IMR-90 (cell line): ENCODE data around the gene NXF3.

Experiments used
- NFE2L2 ChIP-seq: fragments of 150-350 bp; IDR thresholded peaks from 2 replicates; pipeline ENCODE4 v1.6.1; 2016; ENCODE audit warnings: low read depth, mild to moderate bottlenecking, low read length
- POLR2A ChIP-seq: IDR thresholded peaks from 2 replicates; pipeline ENCODE4 v1.6.1; 2012; ENCODE audit warnings: mild to moderate bottlenecking, low read depth, low read length
- RAD21 ChIP-seq: IDR thresholded peaks from 2 replicates; pipeline ENCODE4 v1.6.1; 2012; ENCODE audit warnings: low read length, improper control_type of control experiment
- RCOR1 ChIP-seq: IDR thresholded peaks from 2 replicates; pipeline ENCODE4 v1.6.1; 2012; ENCODE audit warnings: mild to moderate bottlenecking, low read length, improper control_type of control experiment; ENCODE audit not compliant: insufficient replicate concordance
- RFX5 ChIP-seq: IDR thresholded peaks from 2 replicates; pipeline ENCODE4 v1.8.0; 2012; ENCODE audit warnings: low read depth, mild to moderate bottlenecking, low read length, moderate library complexity
- SMC3 ChIP-seq: fragments of 150-350 bp; IDR thresholded peaks from 2 replicates; pipeline ENCODE4 v1.6.1; 2016; ENCODE audit warnings: low read depth, mild to moderate bottlenecking, antibody characterized with exemption, low read length, moderate library complexity
- TF ChIP-seq, protein P1 (sequence below): conservative IDR thresholded peaks from 2 replicates; pipeline ENCODE4 v1.5.1; 2012; ENCODE audit warnings: mild to moderate bottlenecking, low read depth, low read length, improper control_type of control experiment

DNA sequence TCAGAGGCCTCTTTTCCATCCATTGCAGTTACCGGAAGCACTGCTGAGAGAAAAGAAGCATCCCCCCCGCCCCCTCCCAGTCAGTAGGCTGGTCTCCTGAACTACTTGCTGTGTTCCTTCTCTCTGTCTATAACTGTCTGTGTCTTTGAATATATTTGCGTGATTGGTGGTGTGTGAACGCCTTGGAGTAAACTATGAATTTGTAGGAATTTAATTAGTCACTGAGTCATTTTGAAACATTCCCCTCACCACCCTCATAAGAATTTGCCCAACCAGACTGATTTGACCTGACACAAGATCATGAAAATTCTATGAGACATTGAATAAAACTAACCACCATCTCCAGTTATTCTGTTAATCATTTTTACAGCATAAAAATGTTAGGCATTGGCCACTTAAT lies 6.7 kb upstream of the NXF3 start:
- TF ChIP-seq RAD21 (no peak), POLR2A (no peak), NFE2L2 (no peak), SMC3 (no peak), RFX5 (no peak), RCOR1 (no peak)
- TF ChIP-seq, protein P1, sequence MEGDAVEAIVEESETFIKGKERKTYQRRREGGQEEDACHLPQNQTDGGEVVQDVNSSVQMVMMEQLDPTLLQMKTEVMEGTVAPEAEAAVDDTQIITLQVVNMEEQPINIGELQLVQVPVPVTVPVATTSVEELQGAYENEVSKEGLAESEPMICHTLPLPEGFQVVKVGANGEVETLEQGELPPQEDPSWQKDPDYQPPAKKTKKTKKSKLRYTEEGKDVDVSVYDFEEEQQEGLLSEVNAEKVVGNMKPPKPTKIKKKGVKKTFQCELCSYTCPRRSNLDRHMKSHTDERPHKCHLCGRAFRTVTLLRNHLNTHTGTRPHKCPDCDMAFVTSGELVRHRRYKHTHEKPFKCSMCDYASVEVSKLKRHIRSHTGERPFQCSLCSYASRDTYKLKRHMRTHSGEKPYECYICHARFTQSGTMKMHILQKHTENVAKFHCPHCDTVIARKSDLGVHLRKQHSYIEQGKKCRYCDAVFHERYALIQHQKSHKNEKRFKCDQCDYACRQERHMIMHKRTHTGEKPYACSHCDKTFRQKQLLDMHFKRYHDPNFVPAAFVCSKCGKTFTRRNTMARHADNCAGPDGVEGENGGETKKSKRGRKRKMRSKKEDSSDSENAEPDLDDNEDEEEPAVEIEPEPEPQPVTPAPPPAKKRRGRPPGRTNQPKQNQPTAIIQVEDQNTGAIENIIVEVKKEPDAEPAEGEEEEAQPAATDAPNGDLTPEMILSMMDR = no peak
